Measurements from ENCODE around the gene CXCL12. TPM values are rescaled to one million over a fixed set of nuclear protein-coding genes. Genes with fewer than 3 reads are reported as not detected.

Gene CXCL12
- total RNA-seq, 1 experiment from 2014 or later = 0.47 TPM

GRCh38 chr10:44422153-44422552, 37.3 kb upstream of the CXCL12 start:
- no TSS peak for BruUV-seq (replicated peaks)
- no peaks in the 10 kb centered on the region for H3K4me1 ChIP-seq (ENCODE audit: control insufficient read depth in 1 of 2, insufficient read depth in 2 of 2, low read length in 2 of 2)
- ChIA-PET POLR2A (no interaction called here), RAD21 (ENCODE audit: low non-redundant PET in 1 of 2, low total read pairs in 2 of 2, uncharacterized antibody in 2 of 2, unreplicated experiment in 2 of 2) (no interaction called here), CTCF (no interaction called here)
- TF ChIP-seq REST (IDR thresholded peaks at IDR 0.05; ENCODE audit: low read depth) = no peak
- no peak for TF ChIP-seq ZFX (IDR thresholded peaks at IDR 0.05)
- no peak for TF ChIP-seq EGR1 (IDR thresholded peaks at IDR 0.05; ENCODE audit: low read depth)
- TF ChIP-seq SRF (IDR thresholded peaks at IDR 0.05; ENCODE audit: low read depth) = no peak
- TF ChIP-seq FOSL1 (IDR thresholded peaks at IDR 0.05; ENCODE audit: low read depth) = no peak
- TF ChIP-seq YY1 (IDR thresholded peaks at IDR 0.05; ENCODE audit: extremely low read depth, insufficient replicate concordance, low read depth, low read length) = no peak
- TF ChIP-seq CTCF (IDR thresholded peaks at IDR 0.05 in 2 of 3, conservative IDR thresholded peaks at IDR 0.05 in 1 of 3; ENCODE audit: borderline replicate concordance in 1 of 3, insufficient read depth in 1 of 3, low read depth in 2 of 3, low read length in 2 of 3) = no peak
- ATAC-seq (no peak), DNase-seq (ENCODE audit: low read depth, low spot score) (no peak)
- no peaks in the 10 kb centered on the region for H3K9me2 ChIP-seq (ENCODE audit: insufficient read depth)
- no peak overlapping the region for H3K4me3 ChIP-seq (replicated peaks in 1 of 2; ENCODE audit: low read depth in 1 of 2, low read length in 2 of 2)
- H3K27ac ChIP-seq (ENCODE audit: low read depth, low read length) = no peak overlapping the region
- H3K9me3 ChIP-seq (ENCODE audit: control insufficient read depth in 1 of 2, insufficient read depth in 1 of 2, low read depth in 1 of 2, low read length in 2 of 2) = no peaks in the 10 kb centered on the region
- H4K20me1 ChIP-seq (ENCODE audit: insufficient read depth) = no peaks in the 10 kb centered on the region
- no peak overlapping the region for H2AFZ ChIP-seq (ENCODE audit: low read depth, low read length, poor library complexity, severe bottlenecking)
- H3K27me3 ChIP-seq (ENCODE audit: insufficient read depth, low read length) = peaks cover 10% of the 10 kb centered on the region; the same call in 1 of the 2 replicates
- H3K4me2 ChIP-seq (ENCODE audit: low read length) = no peak overlapping the region
- H3K36me3 ChIP-seq (ENCODE audit: control insufficient read depth in 1 of 2, insufficient read depth in 2 of 2, low read length in 2 of 2) = no peaks in the 10 kb centered on the region
- H3K9ac ChIP-seq (ENCODE audit: low read length) = no peak overlapping the region
- no peaks in the 10 kb centered on the region for H3K79me2 ChIP-seq (ENCODE audit: insufficient read depth, low read length)
- intact Hi-C loops (cut with micrococcal nuclease) = no loop called here
